ENCODE data around the gene SLC9A5.

- TF ChIP-seq CTCF (conservative IDR thresholded peaks at IDR 0.05 in 1 of 2, IDR thresholded peaks at IDR 0.05 in 1 of 2; ENCODE audit: extremely low read depth in 1 of 2, insufficient read depth in 1 of 2, low read depth in 1 of 2, low read length in 2 of 2) (no peak), EZH2 (IDR thresholded peaks at IDR 0.05; ENCODE audit: borderline replicate concordance, low read length) (no peak)
Measured at GRCh38 chr16:67250045-67250327, 1.2 kb downstream of the SLC9A5 start.

Measured in mammary epithelial cell (primary cell).